Astrocyte (in vitro differentiated cells and primary cell): ENCODE measurements around the gene TGM2.

Experiments used
- EZH2 ChIP-seq: IDR thresholded peaks from 2 replicates; pipeline ENCODE4 v1.6.1; 2012; ENCODE audit warnings: mild to moderate bottlenecking, low read length, inconsistent platforms; ENCODE audit not compliant: insufficient read depth
- TF ChIP-seq, protein P1 (sequence below): IDR thresholded peaks from 2 replicates; pipeline ENCODE4 v1.5.1; 2011; ENCODE audit warnings: low read depth, mild to moderate bottlenecking, inconsistent platforms, low read length, moderate library complexity; ENCODE audit not compliant: insufficient read depth

GRCh38 chr20:38144974-38145728 lies 19.9 kb downstream of the TGM2 start:
- TF ChIP-seq, protein P1, sequence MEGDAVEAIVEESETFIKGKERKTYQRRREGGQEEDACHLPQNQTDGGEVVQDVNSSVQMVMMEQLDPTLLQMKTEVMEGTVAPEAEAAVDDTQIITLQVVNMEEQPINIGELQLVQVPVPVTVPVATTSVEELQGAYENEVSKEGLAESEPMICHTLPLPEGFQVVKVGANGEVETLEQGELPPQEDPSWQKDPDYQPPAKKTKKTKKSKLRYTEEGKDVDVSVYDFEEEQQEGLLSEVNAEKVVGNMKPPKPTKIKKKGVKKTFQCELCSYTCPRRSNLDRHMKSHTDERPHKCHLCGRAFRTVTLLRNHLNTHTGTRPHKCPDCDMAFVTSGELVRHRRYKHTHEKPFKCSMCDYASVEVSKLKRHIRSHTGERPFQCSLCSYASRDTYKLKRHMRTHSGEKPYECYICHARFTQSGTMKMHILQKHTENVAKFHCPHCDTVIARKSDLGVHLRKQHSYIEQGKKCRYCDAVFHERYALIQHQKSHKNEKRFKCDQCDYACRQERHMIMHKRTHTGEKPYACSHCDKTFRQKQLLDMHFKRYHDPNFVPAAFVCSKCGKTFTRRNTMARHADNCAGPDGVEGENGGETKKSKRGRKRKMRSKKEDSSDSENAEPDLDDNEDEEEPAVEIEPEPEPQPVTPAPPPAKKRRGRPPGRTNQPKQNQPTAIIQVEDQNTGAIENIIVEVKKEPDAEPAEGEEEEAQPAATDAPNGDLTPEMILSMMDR = no peak
- no peak for TF ChIP-seq EZH2
